ENCODE data around the gene CSGALNACT2. TPM values are rescaled to one million over a fixed set of nuclear protein-coding genes. Genes with fewer than 3 reads are reported as not detected.

Gene CSGALNACT2
- total RNA-seq, 1 donor: 7.3 TPM

DNA sequence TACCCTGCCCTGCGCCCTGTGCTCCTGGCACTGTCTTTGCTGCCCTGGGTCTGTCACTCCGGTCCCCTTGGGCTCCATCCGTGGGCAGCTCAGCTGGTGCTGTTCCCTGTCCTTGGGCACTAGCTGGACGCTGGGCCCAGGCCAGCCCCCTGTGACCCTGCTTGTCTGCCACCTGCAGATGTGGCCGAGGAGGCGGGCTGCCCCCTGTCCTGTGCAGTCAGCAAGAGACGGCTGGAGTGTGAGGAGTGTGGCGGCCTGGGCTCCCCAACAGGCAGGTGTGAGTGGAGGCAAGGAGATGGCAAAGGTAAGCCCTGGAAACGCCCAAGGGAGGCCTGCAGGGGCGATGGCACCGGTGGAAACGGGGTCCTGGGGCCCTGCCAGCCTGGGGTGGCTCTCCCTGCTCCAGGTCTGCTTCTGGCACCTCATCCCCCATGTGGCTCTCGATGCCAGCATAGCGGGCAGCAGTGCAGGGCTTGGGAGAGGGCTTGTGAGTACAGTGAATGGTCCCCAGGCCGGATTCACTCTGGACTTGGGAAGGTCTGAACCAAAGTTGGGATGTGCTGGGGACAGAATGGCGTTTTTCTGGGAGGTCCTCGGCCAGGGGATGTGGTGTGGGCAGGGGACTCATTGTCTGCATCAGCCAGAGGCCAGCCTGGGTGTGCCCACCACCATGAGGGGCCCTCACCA lies 26.2 kb upstream of the CSGALNACT2 start:
- DNase-seq (ENCODE audit: low read depth in 2 of 3, low spot score in 2 of 3): no peak

DNA sequence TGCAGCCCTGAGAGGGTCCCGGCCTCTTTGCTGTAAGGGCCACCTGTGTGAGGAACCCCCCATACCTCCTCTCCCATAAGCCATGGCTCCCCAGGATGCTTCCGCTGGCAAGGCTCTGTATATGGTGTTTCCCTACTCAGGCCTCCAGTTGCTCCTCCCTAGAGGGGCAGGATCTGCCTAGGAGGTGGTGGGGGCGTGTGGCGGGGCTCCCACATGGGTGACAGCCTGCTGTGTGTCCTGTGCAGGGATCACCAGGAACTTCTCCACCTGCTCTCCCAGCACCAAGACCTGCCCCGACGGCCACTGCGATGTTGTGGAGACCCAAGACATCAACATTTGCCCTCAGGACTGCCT lies 25.7 kb upstream of the CSGALNACT2 start:
- DNase-seq (ENCODE audit: low read depth in 2 of 3, low spot score in 2 of 3): no peak

- no peak for DNase-seq (ENCODE audit: low read depth in 2 of 3, low spot score in 2 of 3)
Measured at GRCh38 chr10:43113201-43114087, 24.8 kb upstream of the CSGALNACT2 start.

- no peak for DNase-seq (ENCODE audit: low read depth in 2 of 3, low spot score in 2 of 3)
Measured at GRCh38 chr10:43114088-43114742, 24.0 kb upstream of the CSGALNACT2 start.

GRCh38 chr10:43114743-43115611 lies 23.3 kb upstream of the CSGALNACT2 start:
- DNase-seq (ENCODE audit: low read depth in 2 of 3, low spot score in 2 of 3): no peak

DNA sequence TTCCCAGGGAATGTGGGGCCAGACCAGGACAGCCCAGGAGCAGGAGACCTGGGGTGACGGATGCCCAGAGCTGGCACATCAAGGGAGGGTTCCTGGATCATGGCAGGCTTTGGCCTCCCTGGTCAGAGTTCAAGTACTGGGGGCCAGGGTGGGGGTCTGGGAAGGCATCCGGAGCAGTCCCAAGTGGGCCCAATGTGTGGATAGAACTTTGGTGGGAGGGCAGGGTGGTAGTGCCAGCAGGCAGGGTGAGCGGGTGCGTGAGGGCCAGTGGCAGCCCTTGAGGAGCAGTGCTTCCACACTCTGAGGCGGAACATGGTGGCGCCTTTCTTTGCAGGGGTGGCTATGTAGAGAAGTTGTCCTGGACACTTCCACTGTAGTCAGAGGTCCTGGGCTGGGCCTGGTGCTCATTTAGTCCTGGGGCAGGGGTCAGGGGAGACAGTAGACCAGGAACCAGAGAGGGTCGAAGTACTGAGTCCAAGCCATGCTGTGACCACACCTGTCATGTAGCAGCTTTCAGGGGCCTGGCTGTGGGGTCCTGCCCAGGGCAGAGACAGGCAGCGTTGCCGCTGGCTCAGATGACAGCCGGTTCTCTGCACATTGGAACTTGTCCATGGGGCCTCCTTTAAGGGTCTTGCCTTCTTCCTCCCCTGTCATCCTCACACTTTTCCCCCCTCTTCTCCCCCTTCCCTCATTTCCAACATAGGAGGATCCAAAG lies 22.2 kb upstream of the CSGALNACT2 start:
- DNase-seq (ENCODE audit: low read depth in 2 of 3, low spot score in 2 of 3): no peak

DNA sequence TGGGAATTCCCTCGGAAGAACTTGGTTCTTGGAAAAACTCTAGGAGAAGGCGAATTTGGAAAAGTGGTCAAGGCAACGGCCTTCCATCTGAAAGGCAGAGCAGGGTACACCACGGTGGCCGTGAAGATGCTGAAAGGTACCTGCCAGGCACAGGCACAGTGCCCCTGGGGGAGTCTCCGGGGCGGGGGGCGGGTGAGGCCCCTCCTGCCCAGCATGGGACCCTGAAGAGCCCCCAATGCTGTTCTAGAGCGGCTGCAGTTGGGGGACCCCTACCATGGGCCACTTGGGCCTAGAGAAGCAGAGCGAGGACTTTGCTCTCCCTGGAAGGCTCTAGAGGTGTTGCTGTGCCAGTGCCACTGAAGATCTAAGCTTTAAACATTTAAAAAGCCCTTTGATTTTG lies 21.6 kb upstream of the CSGALNACT2 start:
- DNase-seq (ENCODE audit: low read depth in 2 of 3, low spot score in 2 of 3): no peak

- DNase-seq (ENCODE audit: low read depth in 2 of 3, low spot score in 2 of 3): no peak
Measured at GRCh38 chr10:43117031-43117776, 21.0 kb upstream of the CSGALNACT2 start.

GRCh38 chr10:43117777-43118583 lies 20.3 kb upstream of the CSGALNACT2 start:
- DNase-seq (ENCODE audit: low read depth in 2 of 3, low spot score in 2 of 3): no peak

- no peak for DNase-seq (ENCODE audit: low read depth in 2 of 3, low spot score in 2 of 3)
Measured at GRCh38 chr10:43118631-43119415, 19.4 kb upstream of the CSGALNACT2 start.

DNA sequence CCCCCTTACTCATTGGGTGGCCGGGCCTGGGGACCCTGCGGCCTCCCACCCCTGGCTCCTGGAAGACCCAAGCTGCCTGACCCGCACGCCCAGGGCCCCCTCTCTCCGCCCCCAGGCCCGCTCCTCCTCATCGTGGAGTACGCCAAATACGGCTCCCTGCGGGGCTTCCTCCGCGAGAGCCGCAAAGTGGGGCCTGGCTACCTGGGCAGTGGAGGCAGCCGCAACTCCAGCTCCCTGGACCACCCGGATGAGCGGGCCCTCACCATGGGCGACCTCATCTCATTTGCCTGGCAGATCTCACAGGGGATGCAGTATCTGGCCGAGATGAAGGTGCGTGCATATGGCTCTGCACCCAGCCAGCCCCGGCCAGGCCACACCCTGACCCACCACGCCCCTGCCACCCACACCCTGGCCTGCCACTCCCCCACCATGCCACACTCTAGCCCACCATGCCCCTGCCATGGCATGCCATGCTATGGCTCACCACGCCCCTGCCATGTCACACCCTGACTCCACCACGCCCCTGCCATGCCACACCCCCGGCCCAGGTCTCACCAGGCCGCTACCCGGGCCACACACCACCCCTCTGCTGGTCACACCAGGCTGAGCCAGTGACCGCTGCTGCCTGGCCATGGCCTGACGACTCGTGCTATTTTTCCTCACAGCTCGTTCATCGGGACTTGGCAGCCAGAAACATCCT lies 18.7 kb upstream of the CSGALNACT2 start:
- DNase-seq (ENCODE audit: low read depth in 2 of 3, low spot score in 2 of 3): no peak

DNA sequence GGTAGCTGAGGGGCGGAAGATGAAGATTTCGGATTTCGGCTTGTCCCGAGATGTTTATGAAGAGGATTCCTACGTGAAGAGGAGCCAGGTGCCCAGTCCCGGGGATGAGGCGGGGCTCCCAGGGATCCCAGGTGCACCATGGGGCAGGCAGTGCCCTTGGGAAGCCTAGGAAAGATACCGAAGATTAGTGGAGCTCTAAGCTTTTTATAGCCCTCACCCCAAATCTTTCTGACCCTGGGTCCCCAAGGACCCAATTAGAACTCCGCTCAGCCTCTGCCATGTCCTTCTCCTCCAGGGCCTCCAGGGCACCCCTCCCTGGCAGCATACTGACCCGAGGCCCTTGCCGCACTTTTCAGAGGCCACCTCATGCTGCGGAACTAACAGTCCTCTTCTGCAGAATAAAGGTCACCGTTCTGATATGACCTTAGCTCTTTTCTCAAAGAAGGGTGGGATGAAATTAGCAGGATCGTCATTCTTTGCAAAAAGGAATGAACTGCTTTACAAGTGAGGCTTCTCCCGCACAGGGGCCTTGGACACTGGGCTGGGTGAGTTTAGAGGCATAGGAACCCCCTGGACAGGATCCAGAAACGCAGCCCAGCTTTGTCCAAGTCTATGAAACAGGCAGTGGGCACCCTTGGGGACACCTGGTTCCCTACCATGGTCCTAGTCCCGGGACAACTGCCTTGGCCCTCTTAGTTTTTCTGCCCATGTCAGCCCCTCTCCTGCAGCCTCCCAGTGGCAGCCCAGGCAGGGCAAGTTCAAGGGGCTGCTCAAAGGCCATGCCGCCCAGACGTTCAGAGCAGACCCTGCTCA lies 17.9 kb upstream of the CSGALNACT2 start:
- DNase-seq (ENCODE audit: low read depth in 2 of 3, low spot score in 2 of 3): no peak

GRCh38 chr10:43120929-43121314 lies 17.3 kb upstream of the CSGALNACT2 start:
- DNase-seq (ENCODE audit: low read depth in 2 of 3, low spot score in 2 of 3): peak in 2 of 3 donors; percentile 95 to 96

DNA sequence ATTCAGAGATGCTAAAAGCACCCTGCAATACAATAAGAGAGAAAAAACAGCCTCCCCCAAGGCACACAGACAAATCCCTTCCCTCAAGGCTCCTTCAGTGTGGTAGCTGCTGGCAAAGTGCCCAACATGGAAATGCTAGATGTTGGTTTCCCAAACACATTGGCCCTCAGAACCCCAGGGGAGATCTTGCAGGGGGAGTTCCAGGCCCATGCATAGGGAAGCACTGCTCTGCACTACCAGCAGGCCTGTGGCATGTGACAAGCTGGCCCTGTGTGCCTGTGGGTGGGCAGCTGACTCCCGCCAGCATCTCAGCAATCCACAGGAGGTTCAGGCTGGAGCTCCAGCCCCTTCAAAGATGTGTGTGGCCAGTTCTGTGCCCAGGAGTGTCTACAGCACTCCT lies 16.8 kb upstream of the CSGALNACT2 start:
- peak in 2 of 3 donors; percentile 56 to 70 for DNase-seq (ENCODE audit: low read depth in 2 of 3, low spot score in 2 of 3)

GRCh38 chr10:43122096-43122495 lies 16.1 kb upstream of the CSGALNACT2 start:
- DNase-seq (ENCODE audit: low read depth in 2 of 3, low spot score in 2 of 3): no peak

DNA sequence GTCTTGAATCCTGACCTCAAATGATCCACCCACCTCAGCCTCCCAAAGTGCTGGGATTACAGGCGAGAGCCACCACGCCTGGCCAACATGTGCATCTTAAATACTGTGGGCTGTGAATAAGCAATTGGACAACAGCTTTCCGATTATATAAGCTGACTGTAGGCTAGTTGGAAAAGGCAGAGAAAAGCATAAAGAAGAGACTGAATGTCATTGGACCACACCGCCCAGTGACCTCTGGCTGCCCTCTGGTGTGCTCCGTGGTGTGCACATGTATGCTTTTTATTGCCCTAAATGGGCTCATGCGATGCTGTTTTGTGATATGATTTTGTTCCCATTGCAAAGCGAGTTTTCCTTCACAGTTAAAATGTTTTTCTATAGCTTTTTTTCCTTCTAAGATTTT lies 15.4 kb upstream of the CSGALNACT2 start:
- DNase-seq (ENCODE audit: low read depth in 2 of 3, low spot score in 2 of 3): no peak

Data from hematopoietic multipotent progenitor cell (in vitro differentiated cells).